ENCODE results near the gene DKKL1. TPM values are rescaled to one million over a fixed set of nuclear protein-coding genes. Genes with fewer than 3 reads are reported as not detected.

DKKL1 gene
- total RNA-seq, 1 donor from 2014 or later, result 5.2 TPM

DNA sequence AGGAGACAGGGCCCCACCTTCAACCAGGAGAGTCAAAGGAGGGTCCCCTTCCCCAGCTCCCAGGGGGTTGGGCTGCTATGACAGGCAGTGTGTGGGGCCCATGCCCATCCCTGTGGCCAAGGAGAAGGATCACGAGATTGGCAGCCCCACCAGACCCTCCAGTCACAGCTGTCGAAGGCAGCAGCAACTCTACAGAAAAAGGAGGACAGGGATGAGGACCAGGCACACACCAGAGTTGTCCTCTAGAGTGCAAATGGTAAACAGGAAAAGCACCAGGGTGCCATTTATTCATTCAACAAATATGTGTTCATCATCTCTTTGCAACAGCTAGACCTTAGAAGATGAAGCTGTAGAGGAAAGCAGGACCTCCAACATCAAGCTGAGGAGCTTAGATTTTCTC, 55.5 kb downstream of the DKKL1 start:
- peaks cover 79% of the 10 kb centered on the region for H3K27me3 Mint-ChIP-seq
- no peaks in the 10 kb centered on the region for H3K9me3 Mint-ChIP-seq (ENCODE audit: low read depth)
- TF ChIP-seq, protein P1, sequence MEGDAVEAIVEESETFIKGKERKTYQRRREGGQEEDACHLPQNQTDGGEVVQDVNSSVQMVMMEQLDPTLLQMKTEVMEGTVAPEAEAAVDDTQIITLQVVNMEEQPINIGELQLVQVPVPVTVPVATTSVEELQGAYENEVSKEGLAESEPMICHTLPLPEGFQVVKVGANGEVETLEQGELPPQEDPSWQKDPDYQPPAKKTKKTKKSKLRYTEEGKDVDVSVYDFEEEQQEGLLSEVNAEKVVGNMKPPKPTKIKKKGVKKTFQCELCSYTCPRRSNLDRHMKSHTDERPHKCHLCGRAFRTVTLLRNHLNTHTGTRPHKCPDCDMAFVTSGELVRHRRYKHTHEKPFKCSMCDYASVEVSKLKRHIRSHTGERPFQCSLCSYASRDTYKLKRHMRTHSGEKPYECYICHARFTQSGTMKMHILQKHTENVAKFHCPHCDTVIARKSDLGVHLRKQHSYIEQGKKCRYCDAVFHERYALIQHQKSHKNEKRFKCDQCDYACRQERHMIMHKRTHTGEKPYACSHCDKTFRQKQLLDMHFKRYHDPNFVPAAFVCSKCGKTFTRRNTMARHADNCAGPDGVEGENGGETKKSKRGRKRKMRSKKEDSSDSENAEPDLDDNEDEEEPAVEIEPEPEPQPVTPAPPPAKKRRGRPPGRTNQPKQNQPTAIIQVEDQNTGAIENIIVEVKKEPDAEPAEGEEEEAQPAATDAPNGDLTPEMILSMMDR (IDR thresholded peaks at IDR 0.05; ENCODE audit: unreplicated experiment), result no peak
- peaks cover 1% of the 10 kb centered on the region for H3K4me1 Mint-ChIP-seq (ENCODE audit: low read depth)
- no peaks in the 10 kb centered on the region for H3K36me3 Mint-ChIP-seq (ENCODE audit: insufficient read depth)
- no peak overlapping the region for H3K4me3 Mint-ChIP-seq (ENCODE audit: low read depth)
- no peak overlapping the region for H3K27ac Mint-ChIP-seq
- no peak for DNase-seq (ENCODE audit: low spot score, unreplicated experiment)

DNA sequence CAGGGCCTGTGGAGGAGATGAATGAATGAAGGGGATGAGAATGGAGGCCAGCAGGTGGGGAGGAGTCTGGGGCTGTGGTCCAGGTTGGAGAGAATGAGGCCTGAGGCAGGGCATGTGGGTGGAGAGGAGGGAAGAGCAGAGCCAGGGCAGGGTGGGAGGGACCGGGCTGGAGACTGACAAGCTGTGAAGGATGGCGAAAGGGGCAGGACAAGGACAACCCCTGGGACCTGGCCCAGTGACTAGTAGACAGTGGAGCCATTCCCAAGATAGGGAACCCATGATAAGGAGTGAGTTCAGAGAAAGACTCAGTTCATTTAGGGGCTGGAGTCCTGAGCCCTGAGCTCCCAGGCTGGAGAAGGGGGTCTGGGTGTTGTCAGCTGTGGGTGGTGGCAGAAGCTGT, 56.5 kb downstream of the DKKL1 start:
- peaks cover 88% of the 10 kb centered on the region for H3K27me3 Mint-ChIP-seq
- H3K36me3 Mint-ChIP-seq (ENCODE audit: insufficient read depth), result no peaks in the 10 kb centered on the region
- TF ChIP-seq, protein P1 (IDR thresholded peaks at IDR 0.05; ENCODE audit: unreplicated experiment), result no peak
- no peak overlapping the region for H3K4me3 Mint-ChIP-seq (ENCODE audit: low read depth)
- peaks cover 1% of the 10 kb centered on the region for H3K4me1 Mint-ChIP-seq (ENCODE audit: low read depth)
- no peaks in the 10 kb centered on the region for H3K9me3 Mint-ChIP-seq (ENCODE audit: low read depth)
- no peak for DNase-seq (ENCODE audit: low spot score, unreplicated experiment)
- no peak overlapping the region for H3K27ac Mint-ChIP-seq

DNA sequence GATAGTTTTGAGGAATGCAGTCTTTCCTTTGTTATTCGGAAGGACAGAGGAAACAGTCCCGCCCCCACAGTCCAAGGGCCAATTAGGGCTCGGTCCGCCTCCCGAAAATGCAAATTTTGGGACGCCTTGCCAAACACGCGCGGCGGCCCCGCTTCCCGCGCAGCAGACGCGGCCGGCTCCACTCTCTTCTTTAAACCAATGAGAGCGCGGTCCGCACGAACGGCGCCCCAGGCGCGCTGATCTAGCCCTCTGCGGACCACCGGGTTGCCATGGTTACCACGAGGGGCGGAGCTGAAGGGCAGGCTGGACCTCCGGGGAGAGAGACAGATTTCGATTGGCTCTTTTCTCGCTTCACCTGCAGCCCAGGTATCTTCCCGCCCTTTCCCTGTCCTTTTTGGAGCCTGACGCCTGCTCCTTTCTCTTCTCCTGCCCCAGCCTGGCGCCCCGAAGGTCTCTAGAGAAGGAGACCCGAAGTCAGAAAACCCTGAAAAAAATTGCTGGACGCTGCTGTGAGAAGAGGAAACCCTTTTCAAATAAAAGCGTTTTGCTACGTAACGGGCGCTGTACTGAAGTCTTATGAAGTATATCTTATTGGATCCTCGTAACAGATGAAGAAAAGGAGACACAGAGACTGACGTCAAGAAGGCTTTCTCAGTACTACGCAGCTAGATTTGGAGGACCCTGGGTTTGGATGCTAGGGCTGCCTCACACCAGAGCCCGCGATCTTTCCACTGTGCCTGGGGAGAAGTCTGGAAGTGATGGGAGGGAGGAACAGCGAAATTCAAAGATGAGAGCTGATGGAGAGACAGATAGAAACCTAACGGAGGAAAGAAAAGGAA, 57.6 kb downstream of the DKKL1 start:
- Mint-ChIP-seq H3K4me3 (ENCODE audit: low read depth) (no peak overlapping the region), H3K4me1 (ENCODE audit: low read depth) (peaks cover 6% of the 10 kb centered on the region), H3K9me3 (ENCODE audit: low read depth) (no peaks in the 10 kb centered on the region), H3K36me3 (ENCODE audit: insufficient read depth) (no peaks in the 10 kb centered on the region), H3K27me3 (peaks cover 95% of the 10 kb centered on the region), H3K27ac (no peak overlapping the region)
- TF ChIP-seq, protein P1 (IDR thresholded peaks at IDR 0.05; ENCODE audit: unreplicated experiment), result no peak
- peak; percentile 65 for DNase-seq (ENCODE audit: low spot score, unreplicated experiment)

DNA sequence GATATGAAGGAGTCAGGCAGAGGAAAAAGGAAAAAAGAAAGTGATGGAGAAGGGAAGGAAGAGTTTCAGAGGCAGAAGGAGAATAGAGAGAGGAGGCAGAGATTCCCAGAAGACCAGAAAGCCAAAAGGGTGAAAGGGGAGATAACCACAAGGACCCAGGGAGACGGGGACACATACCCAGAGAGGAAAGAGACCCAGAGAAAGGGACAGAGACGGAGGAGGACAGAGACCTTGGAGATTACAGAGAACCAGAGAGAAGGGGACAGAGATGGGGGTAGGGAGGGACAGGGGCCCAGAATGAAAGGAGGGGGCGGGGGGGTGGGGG, 58.2 kb downstream of the DKKL1 start:
- TF ChIP-seq, protein P1 (IDR thresholded peaks at IDR 0.05; ENCODE audit: unreplicated experiment), result no peak
- DNase-seq (ENCODE audit: low spot score, unreplicated experiment), result no peak

DNA sequence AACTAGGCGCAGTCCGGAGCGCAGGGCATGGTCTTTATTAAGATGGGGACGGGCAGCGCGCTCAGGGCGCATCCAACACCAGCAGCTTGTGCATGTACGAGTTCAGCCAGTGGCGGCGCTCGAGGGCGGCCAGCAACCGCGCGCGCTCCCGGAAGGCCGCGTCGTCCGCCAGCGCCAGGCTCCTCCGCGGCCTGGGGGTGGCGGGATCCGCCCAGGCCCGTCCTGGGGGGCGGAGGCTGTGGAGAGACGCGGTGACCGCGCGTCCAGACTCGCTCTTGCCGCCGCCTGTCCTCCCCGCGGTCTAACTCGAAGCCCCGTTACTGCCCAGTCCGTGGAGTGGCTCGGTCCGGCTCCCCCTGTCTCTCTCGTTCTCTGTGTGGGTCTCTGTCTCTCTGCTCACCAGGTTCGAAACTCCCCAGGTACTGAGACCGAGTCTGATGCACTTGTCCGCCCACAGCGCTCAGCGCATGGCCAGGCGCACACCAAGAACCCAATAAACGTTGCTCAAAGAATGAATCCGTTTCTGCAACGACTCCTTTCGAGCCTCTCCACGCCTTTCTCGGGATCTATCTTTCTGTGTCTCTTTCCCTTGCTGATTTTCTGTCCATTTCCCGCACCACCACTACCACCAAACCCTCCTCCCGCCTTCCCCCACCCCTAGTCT, 58.9 kb downstream of the DKKL1 start:
- no peak for DNase-seq (ENCODE audit: low spot score, unreplicated experiment)
- Mint-ChIP-seq H3K36me3 (ENCODE audit: insufficient read depth) (no peaks in the 10 kb centered on the region), H3K4me1 (ENCODE audit: low read depth) (peaks cover 8% of the 10 kb centered on the region), H3K4me3 (ENCODE audit: low read depth) (no peak overlapping the region), H3K27me3 (peaks cover 94% of the 10 kb centered on the region), H3K9me3 (ENCODE audit: low read depth) (no peaks in the 10 kb centered on the region), H3K27ac (no peak overlapping the region)
- TF ChIP-seq, protein P1 (IDR thresholded peaks at IDR 0.05; ENCODE audit: unreplicated experiment), result peak; percentile 59

More for the DNA sequence above, 58.2 kb downstream of the DKKL1 start:
- no peak overlapping the region for H3K4me3 Mint-ChIP-seq (ENCODE audit: low read depth)
- no peaks in the 10 kb centered on the region for H3K36me3 Mint-ChIP-seq (ENCODE audit: insufficient read depth)
- peaks cover 95% of the 10 kb centered on the region for H3K27me3 Mint-ChIP-seq
- H3K9me3 Mint-ChIP-seq (ENCODE audit: low read depth), result no peaks in the 10 kb centered on the region
- no peak overlapping the region for H3K27ac Mint-ChIP-seq
- peaks cover 7% of the 10 kb centered on the region for H3K4me1 Mint-ChIP-seq (ENCODE audit: low read depth)

All from progenitor cell of endocrine pancreas (in vitro differentiated cells).